Ovary (tissue), 3 donors: ENCODE results near the gene NKX2-3.

Experiments used
- CTCF ChIP-seq, 3 donors: fragments of 450-650 bp in 2 of 3; fragments of 200-600 bp in 1 of 3; IDR thresholded peaks; one replicate each; pipeline versions ENCODE4 v1.5.1 to v1.8.0; 2016 to 2022; ENCODE audit warnings: antibody characterized with exemption in 3 of 3, mild to moderate bottlenecking in 1 of 3
- EP300 ChIP-seq: sonication (generic); formaldehyde crosslinking; IDR thresholded peaks from one replicate; pipeline ENCODE4 v1.6.1; 2017; ENCODE audit warnings: antibody characterized with exemption
- POLR2A ChIP-seq: fragments of 450-650 bp; IDR thresholded peaks from one replicate; pipeline ENCODE4 v1.6.1; 2017; ENCODE audit warnings: antibody characterized with exemption, mild to moderate bottlenecking, moderate library complexity
- donor health status: DM: no; HTN: no; CAD: no.

- TF ChIP-seq POLR2A (no peak), EP300 (no peak), CTCF (IDR thresholded peaks at IDR 0.05) (no peak)
Measured at GRCh38 chr10:99544322-99544721, 11.6 kb downstream of the NKX2-3 start.
